Retinal pigment epithelial cell (primary cell): Measurements from ENCODE around the gene INAFM2.

ENCODE experiments used
- DNase-seq: peaks from one replicate; pipeline ENCODE4 v3.0.0-alpha.2; 2010; ENCODE audit warnings: low read depth
- H3K4me3 ChIP-seq: 2 replicates; pipeline ENCODE4 v1.5.1; 2011; ENCODE audit warnings: mild to moderate bottlenecking, low read length, control low read depth, moderate library complexity
- TF ChIP-seq, protein P1 (sequence below): conservative IDR thresholded peaks from 2 replicates; pipeline ENCODE4 v1.5.1; 2011; ENCODE audit warnings: low read depth, low read length, control low read depth, inconsistent platforms

Gene INAFM2

DNA sequence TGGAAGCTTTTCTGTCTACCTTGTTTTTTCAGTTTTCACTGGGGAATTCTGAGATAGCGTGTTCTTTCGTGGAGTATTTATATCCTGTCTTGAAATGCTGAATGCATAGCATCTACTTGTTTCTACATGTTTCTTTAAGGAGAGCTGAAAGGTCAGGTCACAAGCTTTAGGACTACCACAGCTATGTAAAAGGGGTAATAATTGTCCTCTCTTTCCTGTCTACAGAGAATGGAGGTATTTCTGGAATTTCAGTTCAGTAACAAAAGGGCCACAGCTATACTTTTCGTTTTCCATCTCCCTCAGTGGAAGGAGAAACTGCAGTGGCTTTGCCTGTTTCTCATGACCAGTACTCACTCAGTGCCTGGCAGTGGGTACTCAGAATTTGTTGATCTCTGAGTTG lies 4.7 kb downstream of the INAFM2 start:
- DNase-seq, result no peak
- no peak overlapping the region for H3K4me3 ChIP-seq
- TF ChIP-seq, protein P1, sequence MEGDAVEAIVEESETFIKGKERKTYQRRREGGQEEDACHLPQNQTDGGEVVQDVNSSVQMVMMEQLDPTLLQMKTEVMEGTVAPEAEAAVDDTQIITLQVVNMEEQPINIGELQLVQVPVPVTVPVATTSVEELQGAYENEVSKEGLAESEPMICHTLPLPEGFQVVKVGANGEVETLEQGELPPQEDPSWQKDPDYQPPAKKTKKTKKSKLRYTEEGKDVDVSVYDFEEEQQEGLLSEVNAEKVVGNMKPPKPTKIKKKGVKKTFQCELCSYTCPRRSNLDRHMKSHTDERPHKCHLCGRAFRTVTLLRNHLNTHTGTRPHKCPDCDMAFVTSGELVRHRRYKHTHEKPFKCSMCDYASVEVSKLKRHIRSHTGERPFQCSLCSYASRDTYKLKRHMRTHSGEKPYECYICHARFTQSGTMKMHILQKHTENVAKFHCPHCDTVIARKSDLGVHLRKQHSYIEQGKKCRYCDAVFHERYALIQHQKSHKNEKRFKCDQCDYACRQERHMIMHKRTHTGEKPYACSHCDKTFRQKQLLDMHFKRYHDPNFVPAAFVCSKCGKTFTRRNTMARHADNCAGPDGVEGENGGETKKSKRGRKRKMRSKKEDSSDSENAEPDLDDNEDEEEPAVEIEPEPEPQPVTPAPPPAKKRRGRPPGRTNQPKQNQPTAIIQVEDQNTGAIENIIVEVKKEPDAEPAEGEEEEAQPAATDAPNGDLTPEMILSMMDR, result no peak

DNA sequence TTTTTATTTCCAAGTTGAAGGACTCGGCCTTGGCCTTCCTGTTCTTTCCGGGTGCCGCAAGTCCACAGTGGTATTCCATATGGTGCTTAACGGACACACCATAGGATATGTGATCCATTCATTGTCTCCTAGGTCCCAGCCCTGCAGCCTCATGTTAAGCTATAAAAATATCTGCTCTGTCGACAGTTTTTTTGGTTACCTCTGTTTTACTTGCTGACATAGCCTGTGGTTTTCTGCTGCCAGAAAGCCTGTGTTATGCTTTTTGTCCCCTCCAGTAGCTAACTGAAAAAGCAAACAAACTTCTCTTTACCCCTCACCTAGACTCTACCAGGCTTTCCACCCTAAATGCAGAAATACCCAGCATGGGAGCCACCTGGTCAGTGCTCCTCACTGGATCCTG lies 5.3 kb downstream of the INAFM2 start:
- DNase-seq, result no peak
- TF ChIP-seq, protein P1, result no peak
- no peak overlapping the region for H3K4me3 ChIP-seq

DNA sequence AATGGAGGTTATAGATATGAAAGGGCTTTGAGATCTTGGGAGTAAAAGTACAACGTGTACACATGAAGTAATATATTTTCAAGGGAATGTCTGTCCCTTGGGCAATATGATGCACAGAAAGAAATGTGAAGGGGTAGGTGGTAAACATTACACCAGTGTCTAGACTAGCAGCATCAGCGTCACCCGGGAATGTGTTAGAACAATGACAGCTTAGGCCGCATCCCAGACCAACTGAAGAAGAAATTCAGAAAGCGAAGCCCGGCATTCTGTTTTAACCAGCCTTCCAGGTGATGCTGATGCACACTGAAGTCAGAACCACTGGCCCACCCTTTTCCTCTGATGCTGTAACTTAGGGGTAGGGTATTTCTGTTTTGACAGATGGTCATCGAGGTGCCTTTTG lies 6.3 kb downstream of the INAFM2 start:
- TF ChIP-seq, protein P1, result no peak
- DNase-seq, result no peak
- H3K4me3 ChIP-seq, result no peak overlapping the region

DNA sequence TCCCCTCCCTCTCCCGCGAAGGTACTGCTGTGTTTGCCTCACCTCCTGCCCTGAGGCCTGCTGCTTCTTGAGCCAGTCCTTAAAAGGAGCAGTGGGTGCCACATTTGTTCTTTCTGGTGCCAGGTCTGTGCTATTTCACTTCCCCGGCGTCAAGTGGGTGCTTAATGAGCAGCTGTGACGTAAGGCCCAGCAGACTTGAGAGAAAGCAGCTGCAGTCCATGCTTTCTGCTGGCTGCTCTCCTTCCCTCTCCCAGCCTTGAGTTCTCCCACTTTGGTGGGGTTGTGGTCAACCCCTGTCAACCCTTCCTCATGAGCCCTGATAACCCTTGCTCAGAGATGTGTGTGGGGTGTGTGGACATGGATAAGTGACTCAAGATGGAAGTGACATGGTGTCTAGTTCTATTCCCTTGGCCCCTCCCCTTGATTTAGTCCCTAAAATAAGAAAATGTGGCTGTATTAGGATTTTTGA lies 6.9 kb downstream of the INAFM2 start:
- no peak overlapping the region for H3K4me3 ChIP-seq
- TF ChIP-seq, protein P1, result no peak
- DNase-seq, result no peak

DNA sequence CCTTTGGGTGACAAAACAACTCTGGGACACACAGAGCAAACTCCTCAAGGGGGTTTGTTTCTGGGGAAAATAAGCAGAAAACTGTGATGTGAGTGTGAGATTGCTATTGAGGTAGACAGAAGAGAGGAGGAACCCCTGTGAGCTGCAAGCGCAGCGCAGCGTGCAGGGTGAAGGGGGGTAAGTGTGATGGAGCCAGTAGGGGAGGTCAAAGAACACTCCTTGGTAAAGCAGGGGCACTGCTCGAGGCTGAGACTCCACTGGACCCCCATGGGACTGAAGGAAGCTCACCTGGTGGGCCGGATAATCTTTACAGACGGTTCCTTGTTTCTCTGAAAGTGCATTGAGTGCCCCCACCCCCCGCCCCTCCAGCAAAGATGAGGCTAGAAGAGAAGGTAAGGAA lies 7.5 kb downstream of the INAFM2 start:
- TF ChIP-seq, protein P1, result no peak
- no peak overlapping the region for H3K4me3 ChIP-seq
- no peak for DNase-seq

DNA sequence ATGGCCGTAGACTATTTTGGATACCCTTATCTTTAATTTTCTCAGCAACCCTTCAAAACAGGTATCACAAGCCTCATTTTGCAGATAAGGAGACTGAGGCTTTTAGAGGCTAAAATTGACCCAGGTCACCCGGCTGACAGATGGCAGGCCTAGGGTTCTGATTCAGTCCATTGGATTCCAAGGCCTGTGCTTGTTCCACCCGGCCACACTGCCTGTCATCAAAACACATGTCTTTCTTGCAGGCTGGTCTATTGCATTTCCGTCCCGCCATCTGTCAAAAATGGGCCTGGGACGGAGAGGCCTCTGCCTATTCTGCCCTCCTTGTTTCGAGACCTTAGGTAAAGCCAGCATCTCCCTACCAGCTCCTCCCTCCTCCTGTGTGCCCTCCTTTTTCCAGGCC lies 8.1 kb downstream of the INAFM2 start:
- TF ChIP-seq, protein P1, result no peak
- no peak overlapping the region for H3K4me3 ChIP-seq
- no peak for DNase-seq

DNA sequence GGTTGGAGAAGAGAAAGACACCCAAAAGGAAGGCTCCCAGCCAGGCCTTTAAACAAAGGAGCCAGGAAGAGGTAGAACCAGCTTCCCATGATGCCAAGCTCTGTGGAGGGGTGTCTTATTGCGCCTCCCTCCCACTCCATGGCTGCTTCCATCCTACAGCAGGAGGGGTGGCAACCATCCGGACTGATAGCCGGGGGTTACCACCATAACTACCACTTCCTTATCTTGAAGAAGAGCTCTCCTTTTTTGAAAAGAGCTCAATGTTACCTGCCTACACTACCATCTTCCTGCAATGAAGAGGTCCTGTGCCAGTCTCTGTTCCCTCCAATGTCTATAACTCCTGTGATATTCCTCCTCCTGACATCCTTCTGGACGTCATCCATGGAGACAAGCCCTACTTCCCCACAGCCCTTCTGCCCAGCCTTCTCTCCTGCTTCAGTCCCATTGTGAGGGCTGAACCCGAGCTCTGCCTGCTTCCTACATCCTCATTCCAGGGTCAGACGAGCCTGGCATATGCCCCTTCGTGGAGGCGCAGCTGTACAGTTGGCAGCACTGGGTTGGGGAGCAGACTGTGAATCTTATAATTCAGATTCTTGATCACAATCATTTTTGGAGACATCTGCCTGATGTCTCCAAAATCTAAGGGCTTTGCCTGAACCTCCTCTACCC lies 8.8 kb downstream of the INAFM2 start:
- H3K4me3 ChIP-seq, result no peak overlapping the region
- DNase-seq, result no peak
- TF ChIP-seq, protein P1, result no peak
